NCI-H1694 (cell line): ENCODE results near the gene SRC.
"Not testable (repeated sequence)": the region's sequence is repeated elsewhere in the genome, so short reads cannot be mapped to it uniquely, and the experiment has no call there.

Experiments
- DNase-seq: peaks from one replicate; lab custom pipeline; 2025; lab: John Stamatoyannopoulos, UW

The SRC gene

GRCh38 chr20:37364013-37364926 is 18.3 kb downstream of the SRC start:
- no peak for DNase-seq

- DNase-seq: no peak
These were observed 19.0 kb downstream of the SRC start for GRCh38 chr20:37364927-37365272.

- no peak for DNase-seq
These were observed 20.1 kb downstream of the SRC start for GRCh38 chr20:37365760-37366638.

- no peak for DNase-seq
These were observed 20.8 kb downstream of the SRC start for GRCh38 chr20:37366743-37367142.

GRCh38 chr20:37369846-37370245 is 23.9 kb downstream of the SRC start:
- no peak for DNase-seq

- not testable (repeated sequence) for DNase-seq
These were observed 25.9 kb downstream of the SRC start for GRCh38 chr20:37371845-37372244.

- no peak for DNase-seq
These were observed 26.5 kb downstream of the SRC start for GRCh38 chr20:37372441-37372840.

- DNase-seq: no peak
These were observed 27.2 kb downstream of the SRC start for GRCh38 chr20:37373020-37373598.

- no peak for DNase-seq
These were observed 29.3 kb downstream of the SRC start for GRCh38 chr20:37375227-37375626.

GRCh38 chr20:37376324-37376723 is 30.4 kb downstream of the SRC start:
- DNase-seq: no peak

- no peak for DNase-seq
These were observed 30.9 kb downstream of the SRC start for GRCh38 chr20:37376791-37377190.

- no peak for DNase-seq
These were observed 31.6 kb downstream of the SRC start for GRCh38 chr20:37377346-37378081.

- no peak for DNase-seq
These were observed 32.5 kb downstream of the SRC start for GRCh38 chr20:37378420-37378784.

GRCh38 chr20:37378785-37379598 is 33.1 kb downstream of the SRC start:
- no peak for DNase-seq

- DNase-seq: no peak
These were observed 34.3 kb downstream of the SRC start for GRCh38 chr20:37379967-37380828.

GRCh38 chr20:37380864-37381579 is 35.1 kb downstream of the SRC start:
- DNase-seq: no peak

- no peak for DNase-seq
These were observed 35.9 kb downstream of the SRC start for GRCh38 chr20:37381621-37382471.

GRCh38 chr20:37382482-37383120 is 36.7 kb downstream of the SRC start:
- DNase-seq: no peak
